ENCODE results near the gene AMBP.

Gene AMBP

GRCh38 chr9:114078021-114078780 is at the start of gene AMBP:
TSS of gene AMBP (minus strand) at chr9:114078300. CDS start at chr9:114078209, 91 bp downstream.
- DNase-seq (ENCODE audit: low read depth in 2 of 3, low spot score in 1 of 3), result no peak

GRCh38 chr9:114126247-114127060 is 48.4 kb upstream of the AMBP start:
- DNase-seq (ENCODE audit: low read depth in 2 of 3, low spot score in 1 of 3), result no peak

GRCh38 chr9:114125476-114126013 is 47.4 kb upstream of the AMBP start:
- DNase-seq (ENCODE audit: low read depth in 2 of 3, low spot score in 1 of 3), result no peak

GRCh38 chr9:114124666-114125475 is 46.8 kb upstream of the AMBP start:
- DNase-seq (ENCODE audit: low read depth in 2 of 3, low spot score in 1 of 3), result no peak

GRCh38 chr9:114124138-114124537 is 46.0 kb upstream of the AMBP start:
- no peak for DNase-seq (ENCODE audit: low read depth in 2 of 3, low spot score in 1 of 3)

GRCh38 chr9:114123031-114123977 is 45.2 kb upstream of the AMBP start:
- DNase-seq (ENCODE audit: low read depth in 2 of 3, low spot score in 1 of 3), result no peak

GRCh38 chr9:114122136-114123027 is 44.3 kb upstream of the AMBP start:
- DNase-seq (ENCODE audit: low read depth in 2 of 3, low spot score in 1 of 3), result no peak

GRCh38 chr9:114121227-114122135 is 43.4 kb upstream of the AMBP start:
- DNase-seq (ENCODE audit: low read depth in 2 of 3, low spot score in 1 of 3), result no peak

- DNase-seq (ENCODE audit: low read depth in 2 of 3, low spot score in 1 of 3), result no peak
Observed at GRCh38 chr9:114120192-114121014, 42.3 kb upstream of the AMBP start.

GRCh38 chr9:114119242-114120191 is 41.4 kb upstream of the AMBP start:
- DNase-seq (ENCODE audit: low read depth in 2 of 3, low spot score in 1 of 3), result no peak

GRCh38 chr9:114117996-114118830 is 40.1 kb upstream of the AMBP start:
- DNase-seq (ENCODE audit: low read depth in 2 of 3, low spot score in 1 of 3), result no peak

- no peak for DNase-seq (ENCODE audit: low read depth in 2 of 3, low spot score in 1 of 3)
Observed at GRCh38 chr9:114117614-114117995, 39.5 kb upstream of the AMBP start.

GRCh38 chr9:114116126-114116747 is 38.1 kb upstream of the AMBP start:
- no peak for DNase-seq (ENCODE audit: low read depth in 2 of 3, low spot score in 1 of 3)

GRCh38 chr9:114115654-114116125 is 37.6 kb upstream of the AMBP start:
- no peak for DNase-seq (ENCODE audit: low read depth in 2 of 3, low spot score in 1 of 3)

GRCh38 chr9:114114364-114114763 is 36.3 kb upstream of the AMBP start:
- no peak for DNase-seq (ENCODE audit: low read depth in 2 of 3, low spot score in 1 of 3)

Data from stimulated activated CD4-positive, alpha-beta T cell treated with anti-CD3 and anti-CD28 coated beads, Interleukin-12 subunit alpha, Interleukin-12 subunit beta, amount 100 ng/mL, for 48 hours (primary cell).